Endothelial cell of umbilical vein (primary cell): ENCODE measurements around the gene RWDD1. TPM values are rescaled to one million over a fixed set of nuclear protein-coding genes. Genes with fewer than 3 reads are reported as not detected.

Experiments
- BruUV-seq: library from RNA; stranded (reverse); fragments of 400-500 nt; replicated peaks from 2 replicates; lab custom pipeline; 2021; lab: Mats Ljungman, UMichigan
- CTCF ChIA-PET: fragments of 300-600, 350-600 bp; sonication (Branson Sonifier 250); formaldehyde crosslinking; loops from one replicate; lab custom pipeline; 2021; ENCODE audit warnings: antibody characterized with exemption, inconsistent platforms; lab: Charles Lee
- POLR2A ChIA-PET: fragments of 300-600, 350-600 bp; sonication (Branson Sonifier 250); formaldehyde crosslinking; loops from one replicate; lab custom pipeline; 2021; ENCODE audit warnings: antibody characterized with exemption, inconsistent platforms; lab: Charles Lee
- DNase-seq: peaks from one replicate; pipeline ENCODE4 v3.0.0-alpha.2; 2011; ENCODE audit warnings: low read depth, low spot score
- FAIRE-seq: peaks from 2 replicates; lab custom pipeline; 2011; peaks lifted over from hg19 to GRCh38; lab: Jason Lieb, UNC
- H2AFZ ChIP-seq: 2 replicates; pipeline ENCODE4 v1.6.0; 2012; ENCODE audit warnings: low read depth, low read length, control low read depth, inconsistent platforms
- H3K27ac ChIP-seq: 2 replicates; pipeline ENCODE4 v1.5.1; 2011; ENCODE audit warnings: low read depth, mild to moderate bottlenecking, control low read depth, low read length, moderate library complexity; ENCODE audit not compliant: insufficient read depth
- H3K27me3 ChIP-seq, 2 experiments: 2 replicates each; pipeline versions ENCODE4 v1.6.0 to v1.6.1; 2011; ENCODE audit warnings: low read length in 2 of 2, mixed read lengths in 1 of 2; ENCODE audit not compliant: control insufficient read depth in 2 of 2, insufficient read depth in 2 of 2
- H3K36me3 ChIP-seq, 2 experiments: 2 replicates in 1 of 2; 3 replicates in 1 of 2; pipeline ENCODE4 v1.5.1; 2011; ENCODE audit warnings: low read length in 2 of 2, mild to moderate bottlenecking in 1 of 2, moderate library complexity in 1 of 2; ENCODE audit not compliant: control insufficient read depth in 2 of 2, insufficient read depth in 2 of 2; ENCODE audit errors: extremely low read depth in 1 of 2
- H3K4me1 ChIP-seq: 3 replicates; pipeline ENCODE4 v1.5.1; 2011; ENCODE audit warnings: mild to moderate bottlenecking, low read length; ENCODE audit not compliant: control insufficient read depth, insufficient read depth; ENCODE audit errors: extremely low read depth
- H3K4me2 ChIP-seq: 2 replicates; pipeline ENCODE4 v1.6.1; 2011; ENCODE audit warnings: low read length, control low read depth, mixed read lengths; ENCODE audit not compliant: insufficient read depth
- H3K4me3 ChIP-seq, 3 experiments: fragments of 200-600 bp in 1 of 3; sonication (generic), shearing (Covaris generic) in 1 of 3; replicated peaks in 1 of 3; 2 replicates each; pipeline ENCODE4 v1.5.1; 2011 to 2016; ENCODE audit warnings: control low read depth in 3 of 3, low read length in 3 of 3, mild to moderate bottlenecking in 2 of 3, inconsistent platforms in 1 of 3, low read depth in 1 of 3, moderate library complexity in 1 of 3; ENCODE audit not compliant: insufficient read depth in 1 of 3
- H3K79me2 ChIP-seq: 2 replicates; pipeline ENCODE4 v1.6.0; 2012; ENCODE audit warnings: low read length, inconsistent platforms; ENCODE audit not compliant: control insufficient read depth, insufficient read depth
- H3K9ac ChIP-seq: replicated peaks from 2 replicates; pipeline ENCODE3; 2011; ENCODE audit warnings: low read length, control low read depth; ENCODE audit not compliant: insufficient read depth; ENCODE audit errors: extremely low read depth
- H3K9me1 ChIP-seq: replicated peaks from 3 replicates; pipeline ENCODE4 v1.6.0; 2011; ENCODE audit warnings: mild to moderate bottlenecking, low read length; ENCODE audit not compliant: control insufficient read depth, insufficient read depth; ENCODE audit errors: extremely low read depth
- H3K9me3 ChIP-seq: replicated peaks from 2 replicates; pipeline ENCODE4 v1.5.1; 2012; ENCODE audit warnings: low read length, inconsistent platforms; ENCODE audit not compliant: control insufficient read depth, insufficient read depth
- H4K20me1 ChIP-seq: replicated peaks from 2 replicates; pipeline ENCODE3; 2011; ENCODE audit warnings: mild to moderate bottlenecking, low read length; ENCODE audit not compliant: control insufficient read depth, insufficient read depth; ENCODE audit errors: extremely low read depth
- EZH2 ChIP-seq: IDR thresholded peaks from 2 replicates; pipeline ENCODE4 v1.6.1; 2012; ENCODE audit warnings: borderline replicate concordance, low read depth, mild to moderate bottlenecking, moderate library complexity, low read length, inconsistent platforms; ENCODE audit not compliant: severe bottlenecking
- GATA2 ChIP-seq: IDR thresholded peaks from 2 replicates; pipeline ENCODE4 v1.7.0; 2011; ENCODE audit warnings: low read depth, mild to moderate bottlenecking, moderate library complexity, mixed read lengths, low read length; ENCODE audit not compliant: insufficient read length, insufficient read depth
- MYC ChIP-seq: IDR thresholded peaks from one replicate; pipeline ENCODE4 v1.6.1; 2011; ENCODE audit warnings: mild to moderate bottlenecking, low read depth, low read length
- POLR2A ChIP-seq: IDR thresholded peaks from 2 replicates; pipeline ENCODE4 v1.6.1; 2012; ENCODE audit warnings: low read depth, mild to moderate bottlenecking, control low read depth, low read length
- POLR2AphosphoS5 ChIP-seq: IDR thresholded peaks from 2 replicates; pipeline ENCODE4 v1.6.1; 2012; ENCODE audit warnings: low read depth, mild to moderate bottlenecking, control low read depth, low read length, moderate library complexity; ENCODE audit not compliant: insufficient read depth
- dilution Hi-C: fragments of 300-500 bp; cut with MboI; formaldehyde crosslinking; loops from one replicate; pipeline ENCODE4 v1.15.0; 2019; ENCODE audit warnings: low sequenced_read_pairs; ENCODE audit not compliant: extremely low pct_ligation_motif_present
- intact Hi-C: fragments of 100-400 bp; cut with micrococcal nuclease; formaldehyde crosslinking; loops from one replicate; pipeline ENCODE4 v1.10.0; 2022
- polyA plus RNA-seq, 4 experiments: library from polyadenylated mRNA; depleted of rRNA in 3 of 4; stranded (reverse) in 3 of 4; unstranded in 1 of 4; fragments of >200 nt; gene quantifications; 2 replicates each; pipeline versions ENCODE4 v1.2.1 to v1.2.3, GENCODE V29; 2011 to 2012; ENCODE audit warnings: missing spikeins in 1 of 4
- total RNA-seq: library from RNA; stranded (reverse); gene quantifications from 2 replicates; pipeline ENCODE4 v1.2.3, GENCODE V29; 2021
- TF ChIP-seq, protein P1 (sequence below): IDR thresholded peaks from 2 replicates; pipeline ENCODE4 v1.6.1; 2011; ENCODE audit not compliant: insufficient read depth, insufficient read length
- TF ChIP-seq, protein P2 (sequence below), 2 donors: IDR thresholded peaks; 1 replicate in 1 of 2; 2 replicates in 1 of 2; pipeline ENCODE4 v1.5.1; 2011; ENCODE audit warnings: low read length in 2 of 2, mild to moderate bottlenecking in 2 of 2, moderate library complexity in 2 of 2, control low read depth in 1 of 2, inconsistent platforms in 1 of 2, low read depth in 1 of 2; ENCODE audit not compliant: insufficient read depth in 1 of 2; ENCODE audit errors: extremely low read depth in 1 of 2

The RWDD1 gene
- total and polyA plus RNA-seq, 2 donors (not counting 3 experiments of a cell fraction or from before 2014, with no cell fraction given), result 18.7 to 37.9 TPM

DNA sequence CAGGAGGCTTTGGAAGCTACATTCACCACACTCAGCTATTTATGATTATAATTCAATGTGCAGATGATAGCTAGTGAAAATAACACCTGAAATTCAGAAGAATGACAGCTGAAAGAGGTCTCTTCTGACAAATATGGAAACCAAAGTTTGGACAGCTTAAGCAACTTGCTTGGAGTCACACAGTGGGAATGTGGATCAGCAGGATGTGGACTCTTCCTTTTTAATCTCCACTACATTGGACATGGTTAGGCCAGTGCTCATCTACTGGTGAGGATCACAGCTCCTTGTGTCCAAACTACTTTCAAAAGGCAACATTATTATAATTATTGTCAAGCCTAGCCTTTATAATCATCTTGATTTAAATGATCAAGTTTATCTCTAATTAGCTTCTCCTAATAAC, 36.2 kb upstream of the RWDD1 start:
- BruUV-seq, result no TSS peak
- POLR2A ChIA-PET, result no interaction called here
- peaks cover 0 to 2% of the 10 kb centered on the region in 2 experiments for H3K27me3 ChIP-seq
- no peak for DNase-seq
- no peak overlapping the region for H3K27ac ChIP-seq
- intact Hi-C loops, result no loop called here
- FAIRE-seq, result no peak
- no peak overlapping the region for H3K4me3 ChIP-seq
- CTCF ChIA-PET, result interaction anchor here (0.7 to 4.5 kb wide), 28 partner anchors 9 to 318 kb away, joined by 3 to 103 read pairs (median 4); partner anchors contain the start of genes CALHM4, CALHM5, RSPH4A and RWDD1
- TF ChIP-seq MYC (no peak), POLR2AphosphoS5 (no peak), EZH2 (no peak), POLR2A (no peak), GATA2 (no peak)
- TF ChIP-seq, protein P1, sequence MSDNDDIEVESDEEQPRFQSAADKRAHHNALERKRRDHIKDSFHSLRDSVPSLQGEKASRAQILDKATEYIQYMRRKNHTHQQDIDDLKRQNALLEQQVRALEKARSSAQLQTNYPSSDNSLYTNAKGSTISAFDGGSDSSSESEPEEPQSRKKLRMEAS, result no peak
- TF ChIP-seq, protein P2, sequence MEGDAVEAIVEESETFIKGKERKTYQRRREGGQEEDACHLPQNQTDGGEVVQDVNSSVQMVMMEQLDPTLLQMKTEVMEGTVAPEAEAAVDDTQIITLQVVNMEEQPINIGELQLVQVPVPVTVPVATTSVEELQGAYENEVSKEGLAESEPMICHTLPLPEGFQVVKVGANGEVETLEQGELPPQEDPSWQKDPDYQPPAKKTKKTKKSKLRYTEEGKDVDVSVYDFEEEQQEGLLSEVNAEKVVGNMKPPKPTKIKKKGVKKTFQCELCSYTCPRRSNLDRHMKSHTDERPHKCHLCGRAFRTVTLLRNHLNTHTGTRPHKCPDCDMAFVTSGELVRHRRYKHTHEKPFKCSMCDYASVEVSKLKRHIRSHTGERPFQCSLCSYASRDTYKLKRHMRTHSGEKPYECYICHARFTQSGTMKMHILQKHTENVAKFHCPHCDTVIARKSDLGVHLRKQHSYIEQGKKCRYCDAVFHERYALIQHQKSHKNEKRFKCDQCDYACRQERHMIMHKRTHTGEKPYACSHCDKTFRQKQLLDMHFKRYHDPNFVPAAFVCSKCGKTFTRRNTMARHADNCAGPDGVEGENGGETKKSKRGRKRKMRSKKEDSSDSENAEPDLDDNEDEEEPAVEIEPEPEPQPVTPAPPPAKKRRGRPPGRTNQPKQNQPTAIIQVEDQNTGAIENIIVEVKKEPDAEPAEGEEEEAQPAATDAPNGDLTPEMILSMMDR (IDR thresholded peaks at IDR 0.05; ENCODE audit: extremely low read depth in 1 of 2, insufficient read depth in 1 of 2, low read depth in 1 of 2, low read length in 2 of 2), result no peak
- no peaks in the 10 kb centered on the region for H3K79me2 ChIP-seq
- H3K9ac ChIP-seq, result no peak overlapping the region
- no peaks in the 10 kb centered on the region for H3K4me1 ChIP-seq
- no peaks in the 10 kb centered on the region for H3K9me3 ChIP-seq
- no peaks in the 10 kb centered on the region for H3K9me1 ChIP-seq
- dilution Hi-C loops, result no loop called here
- no peak overlapping the region for H3K4me2 ChIP-seq
- H3K36me3 ChIP-seq, result no peaks in the 10 kb centered on the region
- H2AFZ ChIP-seq, result no peak overlapping the region
- no peaks in the 10 kb centered on the region for H4K20me1 ChIP-seq
